H1 (cell line): ENCODE results near the gene LONRF2. TPM values are rescaled to one million over a fixed set of nuclear protein-coding genes. Genes with fewer than 3 reads are reported as not detected.

Experiments
- CHD7 ChIP-seq: fragments of 300-600 bp; sonication (generic); IDR thresholded peaks from 2 replicates; pipeline ENCODE4 v1.7.1; 2012; ENCODE audit warnings: low read length, moderate library complexity, mild to moderate bottlenecking, inconsistent platforms; ENCODE audit not compliant: insufficient replicate concordance
- EZH2 ChIP-seq: fragments of 200-600 bp; sonication (generic); IDR thresholded peaks from 2 replicates; pipeline ENCODE4 v1.7.1; 2012; ENCODE audit warnings: low read depth, mild to moderate bottlenecking, moderate library complexity, low read length, inconsistent platforms; ENCODE audit not compliant: severe bottlenecking
- POLR2AphosphoS5 ChIP-seq: IDR thresholded peaks from 2 replicates; pipeline ENCODE4 v1.6.1; 2011; ENCODE audit warnings: low read depth, low read length
- RAD21 ChIP-seq, 2 experiments: IDR thresholded peaks in 1 of 2; conservative IDR thresholded peaks in 1 of 2; 2 replicates each; pipeline ENCODE4 v1.6.1; 2011; ENCODE audit warnings: low read depth in 2 of 2, low read length in 2 of 2, improper control_type of control experiment in 1 of 2, inconsistent platforms in 1 of 2, mild to moderate bottlenecking in 1 of 2, moderate library complexity in 1 of 2
- polyA plus RNA-seq, 7 experiments: library from polyadenylated mRNA; depleted of rRNA in 3 of 7; stranded (reverse) in 5 of 7; unstranded in 2 of 7; fragments of >200 nt in 5 of 7; fragments of 200-250 nt in 2 of 7; gene quantifications; 1 replicate in 5 of 7; 2 replicates in 1 of 7; 4 replicates in 1 of 7; pipeline versions ENCODE4 v1.2.1 to v1.2.3, GENCODE V29; 2011 to 2013; ENCODE audit warnings: missing spikeins in 2 of 7, mixed read lengths in 2 of 7
- total RNA-seq: library from RNA; stranded (reverse); fragmentation: NEBNext Ultra II Directional; extraction: Animal tissue kit (Norgen Biotek cat#: 25700); gene quantifications from 2 replicates; pipeline ENCODE4 v1.2.1, GENCODE V29; 2021

Gene LONRF2
- total and polyA plus RNA-seq, 2 of the 8 experiments (the other 6 are each of a cell fraction or from before 2014, with no cell fraction given), result 0.24 to 0.74 TPM

GRCh38 chr2:100252811-100253698, 69.2 kb downstream of the LONRF2 start (continued):
- TF ChIP-seq CHD7, result no peak
- no peak for TF ChIP-seq POLR2AphosphoS5
- no peak for TF ChIP-seq EZH2
- TF ChIP-seq RAD21 (IDR thresholded peaks at IDR 0.05 in 1 of 2, conservative IDR thresholded peaks at IDR 0.05 in 1 of 2; ENCODE audit: low read depth in 2 of 2, low read length in 2 of 2), result no peak
